ENCODE results near the gene C15orf61.
A peak's percentile ranks its signal among the peaks of the same experiment; 100 is the strongest.

C15orf61 gene

DNA sequence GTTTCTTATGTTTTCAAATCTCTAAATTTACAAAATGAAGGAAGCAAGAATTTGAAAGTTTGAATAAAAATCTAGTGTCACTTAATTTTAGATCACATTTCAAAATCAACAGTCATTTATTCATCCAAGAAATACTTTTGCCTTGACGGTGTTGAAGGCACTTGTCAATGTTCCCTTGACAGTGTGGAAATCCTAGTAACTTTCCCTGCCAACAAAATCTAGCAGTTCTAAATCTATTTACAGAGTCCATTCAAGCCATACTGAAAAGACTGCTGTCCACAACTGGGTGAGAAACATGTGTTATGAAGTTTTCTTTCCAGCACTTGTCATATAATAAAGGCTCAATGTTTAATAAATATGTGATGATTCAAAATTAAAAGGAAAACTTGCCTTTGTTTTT is 12.9 kb downstream of the C15orf61 start:
- Histone ChIP-seq H2BK12ac (ENCODE audit: low read length in 2 of 2) (no peak overlapping the region), H3K9me3 (ENCODE audit: control insufficient read depth, low read length) (no peaks in the 10 kb centered on the region), H2AK5ac (ENCODE audit: low read length, severe bottlenecking) (no peak overlapping the region), H2AFZ (ENCODE audit: low read depth, low read length) (no peak overlapping the region), H3K79me1 (replicated peaks; ENCODE audit: low read length, poor library complexity, severe bottlenecking) (no peaks in the 10 kb centered on the region), H3K36me3 (ENCODE audit: control insufficient read depth in 1 of 2, insufficient read depth in 2 of 2, low read depth in 1 of 2, low read length in 2 of 2) (peaks cover 0 to 12% of the 10 kb centered on the region in 2 experiments), H3K4ac (ENCODE audit: low read depth in 1 of 2, low read length in 2 of 2) (no peak overlapping the region), H4K91ac (ENCODE audit: low read length) (no peak overlapping the region), H3K27me3 (ENCODE audit: control insufficient read depth in 1 of 2, insufficient read depth in 1 of 2, low read length in 2 of 2) (no peaks in the 10 kb centered on the region), H3K14ac (ENCODE audit: low read length in 2 of 2) (no peak overlapping the region), H2BK120ac (ENCODE audit: low read depth, low read length) (no peak overlapping the region), H2BK5ac (ENCODE audit: low read depth, low read length, poor library complexity, severe bottlenecking) (no peak overlapping the region), H3K4me2 (ENCODE audit: low read length, poor library complexity, severe bottlenecking) (no peak overlapping the region), H3K27ac (ENCODE audit: low read length, poor library complexity, severe bottlenecking) (no peak overlapping the region), H4K8ac (ENCODE audit: low read length) (no peak overlapping the region), H3K18ac (ENCODE audit: low read depth in 1 of 2, low read length in 2 of 2) (no peak overlapping the region), H3K23ac (ENCODE audit: low read length in 2 of 2) (no peak overlapping the region), H2BK15ac (ENCODE audit: low read depth, poor library complexity, severe bottlenecking) (no peak overlapping the region), H3K4me1 (ENCODE audit: control insufficient read depth, insufficient read depth, low read depth, low read length) (no peaks in the 10 kb centered on the region), H3K4me3 (ENCODE audit: insufficient read depth in 1 of 2, low read depth in 1 of 2, low read length in 2 of 2) (no peak overlapping the region), H3K9ac (ENCODE audit: low read length) (no peak overlapping the region)
- no peak for DNase-seq
- WGBS = 96% methylated on average over 1 of the region's 1 CpG

DNA sequence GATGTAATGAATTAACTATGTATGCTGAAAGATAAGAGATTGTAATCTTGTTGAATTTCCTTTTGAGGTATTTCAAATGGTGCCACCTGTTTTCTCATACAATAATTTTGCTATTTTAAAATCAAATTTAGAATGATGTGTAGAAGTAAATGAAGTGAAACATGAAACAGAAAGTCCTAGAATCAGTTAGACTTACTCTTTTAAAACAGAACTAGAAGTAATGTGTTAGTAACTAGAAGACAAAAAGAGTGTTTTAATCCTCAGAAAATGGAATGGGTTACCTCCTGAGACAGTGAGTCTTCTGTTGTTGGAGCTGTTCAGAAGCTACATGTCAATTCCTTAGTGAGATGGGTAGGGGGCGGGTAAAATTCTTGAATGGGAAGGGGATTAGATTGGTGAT is 13.4 kb downstream of the C15orf61 start:
- Histone ChIP-seq H3K14ac (ENCODE audit: low read length in 2 of 2) (no peak overlapping the region), H2BK120ac (ENCODE audit: low read depth, low read length) (no peak overlapping the region), H3K4ac (ENCODE audit: low read depth in 1 of 2, low read length in 2 of 2) (no peak overlapping the region), H2BK15ac (ENCODE audit: low read depth, poor library complexity, severe bottlenecking) (no peak overlapping the region), H3K36me3 (ENCODE audit: control insufficient read depth in 1 of 2, insufficient read depth in 2 of 2, low read depth in 1 of 2, low read length in 2 of 2) (peaks cover 0 to 7% of the 10 kb centered on the region in 2 experiments), H4K8ac (ENCODE audit: low read length) (no peak overlapping the region), H2BK5ac (ENCODE audit: low read depth, low read length, poor library complexity, severe bottlenecking) (peak overlapping the region; percentile 57), H3K27ac (ENCODE audit: low read length, poor library complexity, severe bottlenecking) (no peak overlapping the region), H3K4me2 (ENCODE audit: low read length, poor library complexity, severe bottlenecking) (no peak overlapping the region), H3K27me3 (ENCODE audit: control insufficient read depth in 1 of 2, insufficient read depth in 1 of 2, low read length in 2 of 2) (no peaks in the 10 kb centered on the region), H2AK5ac (ENCODE audit: low read length, severe bottlenecking) (no peak overlapping the region), H3K4me1 (ENCODE audit: control insufficient read depth, insufficient read depth, low read depth, low read length) (no peaks in the 10 kb centered on the region), H3K23ac (ENCODE audit: low read length in 2 of 2) (no peak overlapping the region), H3K18ac (ENCODE audit: low read depth in 1 of 2, low read length in 2 of 2) (no peak overlapping the region), H3K9ac (ENCODE audit: low read length) (no peak overlapping the region), H3K79me1 (replicated peaks; ENCODE audit: low read length, poor library complexity, severe bottlenecking) (no peaks in the 10 kb centered on the region), H3K4me3 (ENCODE audit: insufficient read depth in 1 of 2, low read depth in 1 of 2, low read length in 2 of 2) (no peak overlapping the region), H2AFZ (ENCODE audit: low read depth, low read length) (no peak overlapping the region), H2BK12ac (ENCODE audit: low read length in 2 of 2) (no peak overlapping the region), H4K91ac (ENCODE audit: low read length) (no peak overlapping the region), H3K9me3 (ENCODE audit: control insufficient read depth, low read length) (no peaks in the 10 kb centered on the region)
- no peak for DNase-seq
- 88% methylated on average over 1 of the region's 1 CpG for WGBS

DNA sequence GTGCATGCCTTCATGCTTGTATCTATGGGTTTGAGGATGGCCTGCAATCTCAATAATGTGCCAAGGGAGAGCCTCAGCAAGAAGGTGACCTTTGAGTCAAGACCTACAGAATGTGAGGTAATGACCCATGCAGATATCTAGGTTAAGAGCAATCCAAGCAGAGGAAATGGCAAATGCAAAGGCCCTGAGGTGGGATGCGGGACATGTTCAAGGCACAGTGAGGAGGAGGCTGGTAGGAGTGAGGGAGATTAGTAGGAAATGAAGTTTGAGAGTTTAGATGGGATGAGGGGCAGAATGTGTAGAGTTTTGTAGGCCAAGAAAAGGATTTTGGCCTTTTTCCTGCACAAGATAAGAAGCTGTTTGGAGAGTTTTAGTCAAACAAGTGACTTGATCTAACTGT is 16.8 kb downstream of the C15orf61 start:
- no peak overlapping the region for H2AK5ac ChIP-seq (ENCODE audit: low read length, severe bottlenecking)
- no peak for DNase-seq
- H3K27ac ChIP-seq (ENCODE audit: low read length, poor library complexity, severe bottlenecking) = no peak overlapping the region
- H3K4me3 ChIP-seq (ENCODE audit: insufficient read depth in 1 of 2, low read depth in 1 of 2, low read length in 2 of 2) = no peak overlapping the region
- no peaks in the 10 kb centered on the region for H3K36me3 ChIP-seq (ENCODE audit: control insufficient read depth in 1 of 2, insufficient read depth in 2 of 2, low read depth in 1 of 2, low read length in 2 of 2)
- H3K27me3 ChIP-seq (ENCODE audit: control insufficient read depth in 1 of 2, insufficient read depth in 1 of 2, low read length in 2 of 2) = no peaks in the 10 kb centered on the region
- H3K18ac ChIP-seq (ENCODE audit: low read depth in 1 of 2, low read length in 2 of 2) = no peak overlapping the region
- no peak overlapping the region for H2BK120ac ChIP-seq (ENCODE audit: low read depth, low read length)
- no peak overlapping the region for H4K8ac ChIP-seq (ENCODE audit: low read length)
- no peak overlapping the region for H2AFZ ChIP-seq (ENCODE audit: low read depth, low read length)
- H3K9me3 ChIP-seq (ENCODE audit: control insufficient read depth, low read length) = no peaks in the 10 kb centered on the region
- H3K4me1 ChIP-seq (ENCODE audit: control insufficient read depth, insufficient read depth, low read depth, low read length) = peaks cover 3% of the 10 kb centered on the region
- no peak overlapping the region for H2BK15ac ChIP-seq (ENCODE audit: low read depth, poor library complexity, severe bottlenecking)
- H3K4ac ChIP-seq (ENCODE audit: low read depth in 1 of 2, low read length in 2 of 2) = no peak overlapping the region
- 98% methylated on average over 1 of the region's 1 CpG for WGBS
- no peak overlapping the region for H3K14ac ChIP-seq (ENCODE audit: low read length in 2 of 2)
- H3K23ac ChIP-seq (ENCODE audit: low read length in 2 of 2) = no peak overlapping the region
- no peak overlapping the region for H2BK5ac ChIP-seq (ENCODE audit: low read depth, low read length, poor library complexity, severe bottlenecking)
- no peak overlapping the region for H3K4me2 ChIP-seq (ENCODE audit: low read length, poor library complexity, severe bottlenecking)
- H3K79me1 ChIP-seq (replicated peaks; ENCODE audit: low read length, poor library complexity, severe bottlenecking) = peaks cover 4% of the 10 kb centered on the region
- no peak overlapping the region for H3K9ac ChIP-seq (ENCODE audit: low read length)
- H2BK12ac ChIP-seq (ENCODE audit: low read length in 2 of 2) = no peak overlapping the region
- H4K91ac ChIP-seq (ENCODE audit: low read length) = no peak overlapping the region

DNA sequence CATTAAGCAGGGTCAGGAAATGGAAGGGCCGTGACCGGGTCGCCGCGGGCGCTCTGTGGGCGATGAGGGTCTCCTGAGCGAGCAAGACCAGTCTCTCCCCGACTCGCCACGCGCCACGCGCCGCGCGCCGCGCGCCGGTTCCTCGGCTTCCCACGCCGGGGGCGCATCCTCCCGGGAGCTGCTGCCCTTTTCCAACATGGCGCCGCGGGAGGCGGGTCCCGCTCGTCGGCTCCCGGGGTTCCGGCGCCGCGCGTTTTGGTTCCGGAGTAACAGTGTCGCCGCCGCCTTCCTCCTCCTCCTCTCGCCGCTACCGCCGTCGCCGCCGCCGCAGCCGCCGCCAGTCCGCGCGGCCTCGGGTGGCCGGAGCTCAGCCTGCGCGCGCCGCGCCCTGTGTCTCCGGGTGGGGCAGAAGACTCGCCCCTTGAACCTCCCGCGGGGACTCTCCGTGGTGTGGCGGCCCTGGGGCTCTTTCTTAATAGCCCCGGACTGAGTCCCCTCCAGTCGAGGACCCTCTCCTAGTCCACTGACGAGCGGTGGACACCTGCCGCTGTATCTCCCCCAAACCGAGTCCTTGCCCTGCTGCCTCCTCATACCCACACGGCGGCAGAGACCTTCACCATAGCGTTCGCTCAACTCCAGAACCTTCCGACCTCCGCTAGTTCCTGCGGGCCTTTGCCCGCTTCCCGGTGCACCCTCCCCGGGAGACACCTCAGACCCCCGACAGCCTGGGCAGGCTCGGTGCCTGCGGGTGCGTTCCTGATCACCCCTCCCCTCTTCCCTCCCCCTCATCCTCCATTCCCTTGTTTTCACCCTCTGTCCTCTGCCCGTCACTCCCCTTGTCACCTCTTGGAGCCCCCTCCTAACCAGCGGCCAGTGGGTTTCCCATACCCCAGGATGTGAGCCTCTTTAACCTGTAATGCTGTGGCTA is 21.8 kb downstream of the C15orf61 start, which contains the start of gene MAP2K5:
Gene MAP2K5, plus strand, starts transcription at position 284 of the 928 bp plus-strand sequence. Its CDS starts 633 bp downstream, at position 917.
- Histone ChIP-seq H3K4ac (ENCODE audit: low read depth in 1 of 2, low read length in 2 of 2) (peak within 1 kb of the TSS; percentile 57 to 67), H4K91ac (ENCODE audit: low read length) (peak within 1 kb of the TSS; percentile 43), H3K9ac (ENCODE audit: low read length) (peak within 1 kb of the TSS; percentile 98), H3K9me3 (ENCODE audit: control insufficient read depth, low read length) (no peaks in the 10 kb centered on the region), H2BK12ac (ENCODE audit: low read length in 2 of 2) (peak within 1 kb of the TSS; percentile 33 to 61), H4K8ac (ENCODE audit: low read length) (peak within 1 kb of the TSS; percentile 93), H2AK5ac (ENCODE audit: low read length, severe bottlenecking) (no peak within 1 kb of the TSS), H3K27ac (ENCODE audit: low read length, poor library complexity, severe bottlenecking) (peak within 1 kb of the TSS; percentile 9), H3K36me3 (ENCODE audit: control insufficient read depth in 1 of 2, insufficient read depth in 2 of 2, low read depth in 1 of 2, low read length in 2 of 2) (peaks cover 6 to 20% of the 10 kb centered on the region in 2 experiments), H2BK120ac (ENCODE audit: low read depth, low read length) (peak within 1 kb of the TSS; percentile 27), H2AFZ (ENCODE audit: low read depth, low read length) (peak within 1 kb of the TSS; percentile 89), H3K4me1 (ENCODE audit: control insufficient read depth, insufficient read depth, low read depth, low read length) (peaks cover 12% of the 10 kb centered on the region), H3K14ac (ENCODE audit: low read length in 2 of 2) (peak within 1 kb of the TSS in 1 of 2 experiments; percentile 79), H2BK15ac (ENCODE audit: low read depth, poor library complexity, severe bottlenecking) (peak within 1 kb of the TSS; percentile 44), H3K79me1 (replicated peaks; ENCODE audit: low read length, poor library complexity, severe bottlenecking) (peaks cover 25% of the 10 kb centered on the region), H3K27me3 (ENCODE audit: control insufficient read depth in 1 of 2, insufficient read depth in 1 of 2, low read length in 2 of 2) (no peaks in the 10 kb centered on the region), H2BK5ac (ENCODE audit: low read depth, low read length, poor library complexity, severe bottlenecking) (no peak within 1 kb of the TSS), H3K4me2 (ENCODE audit: low read length, poor library complexity, severe bottlenecking) (peak within 1 kb of the TSS; percentile 69), H3K4me3 (ENCODE audit: insufficient read depth in 1 of 2, low read depth in 1 of 2, low read length in 2 of 2) (peak within 1 kb of the TSS; percentile 88 to 98), H3K23ac (ENCODE audit: low read length in 2 of 2) (no peak within 1 kb of the TSS), H3K18ac (ENCODE audit: low read depth in 1 of 2, low read length in 2 of 2) (peak within 1 kb of the TSS; percentile 85 to 90)
- peak; percentile 72 for DNase-seq
- WGBS = under 1% methylated on average over 69 of the region's 91 CpGs
